Activated naive CD4-positive, alpha-beta T cell treated with Interleukin-2 at 50 U/mL for 16 hours (primary cell): ENCODE measurements around the gene NRP2.

Experiments
- DNase-seq: peaks from one replicate; pipeline ENCODE4 v3.0.0-alpha.2; 2020

Gene NRP2

GRCh38 chr2:205659922-205660321, 22.4 kb upstream of the NRP2 start:
- DNase-seq, result no peak

- peak; percentile 13 for DNase-seq
Observed at GRCh38 chr2:205660521-205661124, 21.7 kb upstream of the NRP2 start.

GRCh38 chr2:205661281-205661680, 21.0 kb upstream of the NRP2 start:
- no peak for DNase-seq

- no peak for DNase-seq
Observed at GRCh38 chr2:205662206-205662965, 19.9 kb upstream of the NRP2 start.

- DNase-seq, result no peak
Observed at GRCh38 chr2:205665791-205666190, 16.5 kb upstream of the NRP2 start.

- no peak for DNase-seq
Observed at GRCh38 chr2:205670292-205670691, 12.0 kb upstream of the NRP2 start.

GRCh38 chr2:205673312-205673711, 9.0 kb upstream of the NRP2 start:
- no peak for DNase-seq

GRCh38 chr2:205675861-205676516, 6.3 kb upstream of the NRP2 start:
- no peak for DNase-seq

- DNase-seq, result no peak
Observed at GRCh38 chr2:205678541-205679142, 3.7 kb upstream of the NRP2 start.

- DNase-seq, result no peak
Observed at GRCh38 chr2:205679410-205680009, 2.8 kb upstream of the NRP2 start.

GRCh38 chr2:205680067-205680466, 2.2 kb upstream of the NRP2 start:
- peak; percentile 32 for DNase-seq

GRCh38 chr2:205680903-205681302, 1.4 kb upstream of the NRP2 start:
- DNase-seq, result no peak

GRCh38 chr2:205681401-205682238, 681 bp upstream of the NRP2 start:
- no peak for DNase-seq

GRCh38 chr2:205682971-205683501, 735 bp downstream of the NRP2 start:
- no peak for DNase-seq

- no peak for DNase-seq
Observed at GRCh38 chr2:205683502-205684367, 1.4 kb downstream of the NRP2 start.

GRCh38 chr2:205684871-205685313, 2.6 kb downstream of the NRP2 start:
- DNase-seq, result no peak

- no peak for DNase-seq
Observed at GRCh38 chr2:205685314-205686055, 3.2 kb downstream of the NRP2 start.

GRCh38 chr2:205686056-205686782, 3.9 kb downstream of the NRP2 start:
- no peak for DNase-seq
